LNCaP clone FGC (cell line): ENCODE results near the gene MIS12.

ENCODE experiments used
- DNase-seq: peaks from one replicate; pipeline ENCODE4 v3.0.0-alpha.2; 2011; ENCODE audit warnings: low read depth
- H3K4me3 ChIP-seq: 2 replicates; pipeline ENCODE4 v1.5.1; 2011; ENCODE audit warnings: mild to moderate bottlenecking, low read depth, low read length, control low read depth
- TF ChIP-seq, protein P1 (sequence below): IDR thresholded peaks from 2 replicates; pipeline ENCODE4 v1.5.1; 2012; ENCODE audit warnings: mild to moderate bottlenecking; ENCODE audit not compliant: control insufficient read depth, insufficient read depth; ENCODE audit errors: extremely low read depth

MIS12 gene

GRCh38 chr17:5446786-5447185 lies 39.6 kb upstream of the MIS12 start:
- TF ChIP-seq, protein P1, sequence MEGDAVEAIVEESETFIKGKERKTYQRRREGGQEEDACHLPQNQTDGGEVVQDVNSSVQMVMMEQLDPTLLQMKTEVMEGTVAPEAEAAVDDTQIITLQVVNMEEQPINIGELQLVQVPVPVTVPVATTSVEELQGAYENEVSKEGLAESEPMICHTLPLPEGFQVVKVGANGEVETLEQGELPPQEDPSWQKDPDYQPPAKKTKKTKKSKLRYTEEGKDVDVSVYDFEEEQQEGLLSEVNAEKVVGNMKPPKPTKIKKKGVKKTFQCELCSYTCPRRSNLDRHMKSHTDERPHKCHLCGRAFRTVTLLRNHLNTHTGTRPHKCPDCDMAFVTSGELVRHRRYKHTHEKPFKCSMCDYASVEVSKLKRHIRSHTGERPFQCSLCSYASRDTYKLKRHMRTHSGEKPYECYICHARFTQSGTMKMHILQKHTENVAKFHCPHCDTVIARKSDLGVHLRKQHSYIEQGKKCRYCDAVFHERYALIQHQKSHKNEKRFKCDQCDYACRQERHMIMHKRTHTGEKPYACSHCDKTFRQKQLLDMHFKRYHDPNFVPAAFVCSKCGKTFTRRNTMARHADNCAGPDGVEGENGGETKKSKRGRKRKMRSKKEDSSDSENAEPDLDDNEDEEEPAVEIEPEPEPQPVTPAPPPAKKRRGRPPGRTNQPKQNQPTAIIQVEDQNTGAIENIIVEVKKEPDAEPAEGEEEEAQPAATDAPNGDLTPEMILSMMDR, result no peak
- no peak for DNase-seq

GRCh38 chr17:5464717-5465507 lies 21.5 kb upstream of the MIS12 start:
- DNase-seq, result no peak
- TF ChIP-seq, protein P1, result no peak
- H3K4me3 ChIP-seq, result no peak overlapping the region

More at GRCh38 chr17:5446786-5447185, 39.6 kb upstream of the MIS12 start:
- H3K4me3 ChIP-seq, result no peak overlapping the region

GRCh38 chr17:5466295-5466694 lies 20.1 kb upstream of the MIS12 start:
- no peak for DNase-seq
- TF ChIP-seq, protein P1, result no peak
- H3K4me3 ChIP-seq, result no peak overlapping the region; the same call in 1 of the 2 replicates

DNA sequence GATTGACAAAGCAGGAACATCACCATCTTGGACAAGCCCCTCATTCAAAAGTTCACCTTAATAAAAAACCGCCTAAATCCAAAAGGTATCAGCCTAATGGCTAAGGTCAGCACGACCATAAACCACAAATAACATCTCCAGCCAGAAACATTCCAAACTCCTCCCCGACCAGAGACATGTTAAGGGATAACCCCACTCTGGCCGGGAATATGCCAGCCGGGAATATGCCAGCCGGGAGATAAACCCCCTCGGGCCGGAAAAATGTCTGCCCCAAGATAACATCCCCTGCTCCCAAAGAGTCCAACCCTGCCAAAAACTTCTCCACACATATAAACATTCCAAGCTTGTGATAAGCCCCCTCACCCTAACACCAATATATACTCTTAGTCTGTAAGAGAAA lies 18.9 kb upstream of the MIS12 start:
- no peak for DNase-seq
- TF ChIP-seq, protein P1, result no peak
- peak overlapping the region; percentile 96 for H3K4me3 ChIP-seq

GRCh38 chr17:5468075-5468473 lies 18.3 kb upstream of the MIS12 start:
- no peak for DNase-seq
- TF ChIP-seq, protein P1, result no peak
- H3K4me3 ChIP-seq, result peak overlapping the region; percentile 96

DNA sequence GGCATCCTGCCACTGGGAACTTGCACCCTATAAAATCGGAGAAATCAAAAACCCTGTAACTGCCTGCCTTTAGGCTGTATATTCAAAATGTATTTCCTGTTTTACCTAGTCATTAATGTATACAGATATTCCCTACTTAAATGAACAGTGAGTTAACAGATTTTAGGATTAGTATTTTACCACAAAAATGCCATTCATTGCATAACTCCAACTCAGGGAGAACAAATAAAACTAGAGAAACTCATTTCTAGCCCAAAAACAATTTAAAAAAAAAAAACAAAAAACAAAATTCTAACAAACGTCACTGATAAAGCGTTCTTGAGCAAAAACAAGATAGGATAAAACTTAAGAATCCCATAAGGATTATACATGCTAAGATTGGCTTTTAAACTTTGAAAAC lies 13.9 kb upstream of the MIS12 start:
- no peak for DNase-seq
- TF ChIP-seq, protein P1, result no peak
- H3K4me3 ChIP-seq, result no peak overlapping the region

DNA sequence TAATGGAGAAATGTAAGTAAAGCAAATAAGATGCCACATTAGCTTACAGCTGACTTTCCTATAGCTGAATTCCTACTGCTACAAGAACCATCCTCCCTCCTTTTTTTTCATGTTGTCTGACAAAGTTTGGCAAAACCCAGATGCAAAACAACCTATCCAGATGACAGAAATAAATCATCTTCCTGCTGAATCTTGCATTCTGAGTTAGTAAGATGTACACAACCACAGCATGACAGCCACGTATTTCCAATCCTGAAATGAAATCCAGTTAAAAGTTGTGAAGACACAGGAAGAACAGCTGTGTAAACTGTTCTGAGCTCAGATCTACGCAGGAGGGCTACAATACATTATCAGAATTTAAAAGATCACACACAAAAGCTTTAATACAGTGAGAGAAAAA lies 12.5 kb upstream of the MIS12 start:
- no peak overlapping the region for H3K4me3 ChIP-seq
- no peak for DNase-seq
- TF ChIP-seq, protein P1, result no peak
